Lung (tissue), 12 donors: ENCODE data around the gene GGA1. TPM values are rescaled to one million over a fixed set of nuclear protein-coding genes. Genes with fewer than 3 reads are reported as not detected.

Experiments
- ATAC-seq: fragments of 200-7000 bp; cut with Tn5 transposase; one replicate; pipeline ENCODE4 v1.9.1; 2020; ENCODE audit warnings: moderate number of reproducible peaks; ENCODE audit not compliant: insufficient read depth, low FRiP score
- DNase-seq, 3 donors: peaks; one replicate each; pipeline ENCODE4 v3.0.0-alpha.2; 2013 to 2017
- H3K27ac ChIP-seq, 2 donors: one replicate each; pipeline ENCODE4 v1.5.1; 2013; ENCODE audit warnings: mild to moderate bottlenecking in 2 of 2, moderate library complexity in 2 of 2, control low read depth in 1 of 2, inconsistent platforms in 1 of 2, low read depth in 1 of 2, low read length in 1 of 2
- H3K27me3 ChIP-seq, 3 donors: one replicate each; pipeline ENCODE4 v1.5.1; 2013; ENCODE audit warnings: low read length in 2 of 3; ENCODE audit not compliant: control insufficient read depth in 3 of 3, insufficient read depth in 3 of 3
- H3K36me3 ChIP-seq, 4 donors: one replicate each; pipeline ENCODE4 v1.5.1; 2013; ENCODE audit warnings: low read length in 4 of 4, mild to moderate bottlenecking in 1 of 4, moderate library complexity in 1 of 4; ENCODE audit not compliant: control insufficient read depth in 4 of 4, insufficient read depth in 4 of 4
- H3K4me1 ChIP-seq, 5 donors: one replicate each; pipeline ENCODE4 v1.5.1; 2013; ENCODE audit warnings: low read length in 5 of 5, mild to moderate bottlenecking in 2 of 5, moderate library complexity in 1 of 5; ENCODE audit not compliant: control insufficient read depth in 5 of 5, insufficient read depth in 5 of 5
- H3K4me3 ChIP-seq: one replicate; pipeline ENCODE4 v1.5.1; 2013; ENCODE audit warnings: mild to moderate bottlenecking, control low read depth, moderate library complexity
- H3K9ac ChIP-seq, 2 donors: one replicate each; pipeline ENCODE4 v1.5.1; 2013; ENCODE audit warnings: low read length in 2 of 2, control low read depth in 1 of 2; ENCODE audit not compliant: insufficient read depth in 1 of 2
- H3K9me3 ChIP-seq, 4 donors: one replicate each; pipeline ENCODE4 v1.5.1; 2013; ENCODE audit warnings: low read length in 3 of 4, mild to moderate bottlenecking in 1 of 4, moderate library complexity in 1 of 4; ENCODE audit not compliant: control insufficient read depth in 4 of 4, insufficient read depth in 3 of 4
- WGBS, 2 donors: extraction: QIAGEN DNeasy Blood & Tissue Kit; methylation state at CpG; one replicate each; pipeline ENCODE4 v1.1.7; 2013; 5-methylcytosine and 5-hydroxymethylcytosine counted together
- polyA plus RNA-seq, 2 donors: library from polyadenylated mRNA; stranded (reverse); fragments of 200-250 nt; gene quantifications; one replicate each; pipeline ENCODE4 v1.2.1, GENCODE V29; 2013
- total RNA-seq, 2 donors: library from RNA; depleted of rRNA in 1 of 2; stranded (reverse); fragments of >200 nt in 1 of 2; gene quantifications; one replicate each; pipeline ENCODE4 v1.2.1, GENCODE V29; 2014 to 2021
- TF ChIP-seq, protein P1 (sequence below): IDR thresholded peaks from 2 replicates; pipeline ENCODE4 v1.5.1; 2012; ENCODE audit warnings: mild to moderate bottlenecking; ENCODE audit errors: control extremely low read depth, extremely low read depth
- donor health status: control.
- donor health status: control.
- donor health status: Bipolar disorder and iron deficiency.
- donor health status: healthy.
- donor health status: DM: yes; HTN: yes; CAD: no.

Gene GGA1
- total and polyA plus RNA-seq, 4 donors: 51.5 to 72.4 (median 57.5) TPM

DNA sequence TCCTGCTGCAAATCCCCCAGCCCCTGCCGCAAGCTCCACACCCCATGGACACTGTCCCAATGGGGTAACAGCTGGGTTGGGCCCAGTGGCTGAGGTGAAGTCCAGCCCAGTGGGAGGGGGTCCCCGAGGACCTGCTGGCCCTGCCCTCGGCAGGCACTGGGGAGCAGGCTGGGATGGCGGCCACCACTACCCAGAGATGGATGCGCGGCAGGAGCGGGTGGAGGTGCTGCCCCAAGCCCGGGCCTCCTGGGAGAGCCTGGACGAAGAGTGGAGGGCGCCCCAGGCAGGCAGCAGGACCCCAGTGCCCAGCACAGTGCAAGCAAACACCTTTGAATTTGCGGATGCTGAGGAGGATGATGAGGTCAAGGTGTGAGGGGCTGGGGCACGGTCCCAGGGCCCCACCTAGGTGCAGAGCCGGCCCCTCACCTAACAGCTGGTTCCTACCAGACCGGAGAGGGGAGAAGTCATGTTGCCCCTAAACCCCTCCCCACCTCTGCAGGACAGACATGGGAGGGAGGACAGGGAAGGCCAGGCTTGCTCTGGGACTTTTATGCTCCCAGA is 40.1 kb upstream of the GGA1 start:
- WGBS, 2 donors: 85 to 92% methylated on average over 13 to 14 of the region's 14 CpGs
- TF ChIP-seq, protein P1, sequence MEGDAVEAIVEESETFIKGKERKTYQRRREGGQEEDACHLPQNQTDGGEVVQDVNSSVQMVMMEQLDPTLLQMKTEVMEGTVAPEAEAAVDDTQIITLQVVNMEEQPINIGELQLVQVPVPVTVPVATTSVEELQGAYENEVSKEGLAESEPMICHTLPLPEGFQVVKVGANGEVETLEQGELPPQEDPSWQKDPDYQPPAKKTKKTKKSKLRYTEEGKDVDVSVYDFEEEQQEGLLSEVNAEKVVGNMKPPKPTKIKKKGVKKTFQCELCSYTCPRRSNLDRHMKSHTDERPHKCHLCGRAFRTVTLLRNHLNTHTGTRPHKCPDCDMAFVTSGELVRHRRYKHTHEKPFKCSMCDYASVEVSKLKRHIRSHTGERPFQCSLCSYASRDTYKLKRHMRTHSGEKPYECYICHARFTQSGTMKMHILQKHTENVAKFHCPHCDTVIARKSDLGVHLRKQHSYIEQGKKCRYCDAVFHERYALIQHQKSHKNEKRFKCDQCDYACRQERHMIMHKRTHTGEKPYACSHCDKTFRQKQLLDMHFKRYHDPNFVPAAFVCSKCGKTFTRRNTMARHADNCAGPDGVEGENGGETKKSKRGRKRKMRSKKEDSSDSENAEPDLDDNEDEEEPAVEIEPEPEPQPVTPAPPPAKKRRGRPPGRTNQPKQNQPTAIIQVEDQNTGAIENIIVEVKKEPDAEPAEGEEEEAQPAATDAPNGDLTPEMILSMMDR: no peak
- H3K9ac ChIP-seq: no peak overlapping the region

DNA sequence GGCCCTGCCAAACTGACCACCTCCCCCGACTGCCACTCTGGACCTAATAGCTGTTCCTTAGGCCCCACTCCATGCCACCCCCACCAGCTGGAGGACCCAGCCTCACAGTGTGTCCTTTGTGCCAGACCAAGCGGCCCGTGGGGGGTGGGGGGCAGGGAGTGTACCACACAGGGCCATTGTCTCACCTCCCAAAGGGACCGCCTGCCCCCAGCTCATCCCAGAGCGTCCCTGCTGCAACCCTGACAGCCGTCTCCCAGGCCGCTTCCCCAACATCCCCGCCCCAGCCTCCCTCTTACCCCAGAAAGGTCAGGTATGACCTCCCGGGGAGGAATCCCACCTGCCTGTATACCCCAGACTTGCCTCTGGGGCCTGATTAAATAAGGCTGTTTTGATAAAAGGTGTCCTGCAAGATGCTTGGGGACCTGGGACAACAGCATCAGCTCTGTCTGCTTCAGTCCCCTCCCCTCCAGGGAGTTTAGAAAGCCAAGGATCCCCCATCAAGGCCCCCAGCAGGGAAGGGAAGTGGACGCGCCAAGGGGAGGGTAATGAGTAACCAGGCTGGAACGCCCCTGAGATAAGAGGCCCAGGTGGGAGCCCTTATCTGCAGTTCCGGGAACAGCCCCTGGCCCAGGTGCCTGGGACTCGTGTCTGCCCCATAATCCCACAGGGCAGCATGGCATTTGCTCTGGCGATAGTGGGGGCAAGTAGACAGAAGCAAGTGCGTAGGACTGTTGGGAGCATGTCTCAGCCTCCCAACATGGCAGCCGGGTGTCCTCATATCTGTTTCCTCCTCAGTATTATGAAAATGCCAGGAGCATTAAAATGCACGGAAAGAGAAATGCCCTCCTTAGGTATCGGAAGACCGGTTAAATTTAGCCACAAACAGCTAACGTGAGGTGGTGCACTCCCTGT is 39.4 kb upstream of the GGA1 start:
- TF ChIP-seq, protein P1: no peak
- no peak overlapping the region for H3K4me3 ChIP-seq
- 55 to 74% methylated on average over 19 to 21 of the region's 21 CpGs for WGBS, 2 donors
- peak; percentile 46 for ATAC-seq
- DNase-seq: peak; percentile 58 to 81 (median 72)
- no peaks in the 10 kb centered on the region for H3K27me3 ChIP-seq
- H3K9ac ChIP-seq: no peak overlapping the region
- H3K27ac ChIP-seq: peak overlapping the region in 1 of 2 donors; percentile 68
- H3K36me3 ChIP-seq: peaks cover 0 to 30% (median 17%) of the 10 kb centered on the region in 4 donors
- peaks cover 0 to 18% (median 5%) of the 10 kb centered on the region in 5 donors for H3K4me1 ChIP-seq
- no peaks in the 10 kb centered on the region for H3K9me3 ChIP-seq

More for the DNA sequence above, 40.1 kb upstream of the GGA1 start:
- Histone ChIP-seq H3K9me3 (no peaks in the 10 kb centered on the region), H3K4me1 (peaks cover 0 to 24% (median 11%) of the 10 kb centered on the region in 5 donors), H3K27ac (peak overlapping the region in 1 of 2 donors; percentile 68), H3K4me3 (no peak overlapping the region), H3K36me3 (peaks cover 0 to 30% (median 17%) of the 10 kb centered on the region in 4 donors), H3K27me3 (no peaks in the 10 kb centered on the region)
- DNase-seq: no peak
- ATAC-seq: no peak

DNA sequence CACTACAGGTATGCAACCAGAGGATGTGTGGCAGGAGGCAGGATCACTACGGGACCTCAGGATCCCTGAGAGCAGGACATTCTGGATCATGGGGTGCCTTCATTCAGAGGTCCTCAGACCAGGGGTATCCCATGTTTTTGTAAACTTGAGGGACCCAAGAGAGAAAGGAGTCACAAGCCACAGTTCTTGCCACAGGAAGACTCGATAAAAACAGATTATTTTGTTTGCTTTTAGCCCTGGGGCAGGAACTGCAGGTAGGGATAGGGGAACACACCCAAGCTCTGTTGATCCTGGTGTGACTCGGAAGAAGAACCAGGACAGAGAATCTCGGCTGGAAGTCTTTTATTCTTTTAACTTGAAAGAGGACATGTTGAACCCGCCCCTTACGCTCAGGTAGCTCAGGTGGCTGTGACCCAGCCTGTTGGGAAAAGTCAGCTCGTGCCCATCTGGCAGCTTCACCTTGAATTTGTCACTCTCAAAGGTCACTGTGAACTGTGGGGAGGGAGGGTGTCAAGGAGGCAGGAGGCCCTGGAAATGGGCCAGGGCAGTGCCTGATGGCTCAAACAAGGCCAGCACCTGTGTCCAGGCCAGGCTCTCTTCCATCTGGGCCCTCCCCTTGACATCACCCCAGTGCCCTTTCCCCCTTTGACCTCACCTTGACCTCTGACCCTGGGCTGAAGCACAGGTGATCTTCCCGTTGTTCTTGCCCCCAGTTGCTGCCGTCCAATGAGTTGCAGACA is 38.5 kb upstream of the GGA1 start:
- Histone ChIP-seq H3K4me1 (peaks cover 0 to 15% (median 5%) of the 10 kb centered on the region in 5 donors), H3K27me3 (no peaks in the 10 kb centered on the region), H3K9me3 (no peaks in the 10 kb centered on the region), H3K27ac (peak overlapping the region in 1 of 2 donors; percentile 68), H3K9ac (no peak overlapping the region), H3K36me3 (peaks cover 0 to 30% (median 16%) of the 10 kb centered on the region in 4 donors), H3K4me3 (no peak overlapping the region)
- no peak for ATAC-seq
- no peak for DNase-seq
- TF ChIP-seq, protein P1: no peak
- 56 to 74% methylated on average over 9 of the region's 9 CpGs for WGBS, 2 donors
